Transverse colon (tissue), 3 donors: ENCODE results near the gene XYLT1.

Experiments
- EP300 ChIP-seq: sonication (generic); formaldehyde crosslinking; IDR thresholded peaks from one replicate; pipeline ENCODE4 v1.6.1; 2017; ENCODE audit warnings: antibody characterized with exemption, low read depth
- TF ChIP-seq, protein P1 (sequence below), 5 experiments: fragments of 200-600 bp in 3 of 5; fragments of 450-650 bp in 2 of 5; sonication (generic) in 3 of 5; IDR thresholded peaks; 1 replicate in 2 of 5; 2 replicates in 3 of 5; pipeline ENCODE4 v1.5.1; 2016 to 2017; ENCODE audit warnings: antibody characterized with exemption in 5 of 5, inconsistent platforms in 3 of 5, mild to moderate bottlenecking in 2 of 5, moderate library complexity in 1 of 5

DNA sequence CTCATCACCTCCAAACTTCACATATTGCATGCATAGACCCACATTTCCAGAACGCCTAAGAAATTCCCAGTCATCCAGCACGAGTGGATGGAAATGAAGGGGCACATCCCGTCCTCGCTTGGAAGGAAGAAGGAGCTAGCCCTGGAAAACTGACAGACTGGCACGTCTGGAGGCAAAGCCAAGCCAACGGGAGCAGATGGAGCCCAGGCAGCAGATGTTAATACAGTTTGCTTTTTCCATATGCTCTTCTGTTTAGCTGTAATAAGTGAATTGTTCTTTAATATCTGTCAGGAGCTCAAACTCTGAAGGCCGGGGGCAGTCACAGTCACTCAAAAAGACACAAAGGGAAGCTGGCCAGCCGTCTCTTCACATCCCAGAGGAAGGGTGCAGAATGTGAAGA lies 187.7 kb downstream of the XYLT1 start:
- TF ChIP-seq, protein P1, sequence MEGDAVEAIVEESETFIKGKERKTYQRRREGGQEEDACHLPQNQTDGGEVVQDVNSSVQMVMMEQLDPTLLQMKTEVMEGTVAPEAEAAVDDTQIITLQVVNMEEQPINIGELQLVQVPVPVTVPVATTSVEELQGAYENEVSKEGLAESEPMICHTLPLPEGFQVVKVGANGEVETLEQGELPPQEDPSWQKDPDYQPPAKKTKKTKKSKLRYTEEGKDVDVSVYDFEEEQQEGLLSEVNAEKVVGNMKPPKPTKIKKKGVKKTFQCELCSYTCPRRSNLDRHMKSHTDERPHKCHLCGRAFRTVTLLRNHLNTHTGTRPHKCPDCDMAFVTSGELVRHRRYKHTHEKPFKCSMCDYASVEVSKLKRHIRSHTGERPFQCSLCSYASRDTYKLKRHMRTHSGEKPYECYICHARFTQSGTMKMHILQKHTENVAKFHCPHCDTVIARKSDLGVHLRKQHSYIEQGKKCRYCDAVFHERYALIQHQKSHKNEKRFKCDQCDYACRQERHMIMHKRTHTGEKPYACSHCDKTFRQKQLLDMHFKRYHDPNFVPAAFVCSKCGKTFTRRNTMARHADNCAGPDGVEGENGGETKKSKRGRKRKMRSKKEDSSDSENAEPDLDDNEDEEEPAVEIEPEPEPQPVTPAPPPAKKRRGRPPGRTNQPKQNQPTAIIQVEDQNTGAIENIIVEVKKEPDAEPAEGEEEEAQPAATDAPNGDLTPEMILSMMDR (IDR thresholded peaks at IDR 0.05) = no peak
- TF ChIP-seq EP300 = no peak
